Vagina (tissue), 2 donors: ENCODE measurements around the gene FCHO2. TPM values are rescaled to one million over a fixed set of nuclear protein-coding genes. Genes with fewer than 3 reads are reported as not detected.

Source experiments
- DNase-seq, 2 donors: peaks; one replicate each; pipeline ENCODE4 v3.0.0-alpha.2; 2017; ENCODE audit errors: extremely low spot score in 2 of 2
- H3K27ac ChIP-seq: fragments of 200-600 bp; sonication (generic); one replicate; pipeline ENCODE4 v1.5.1; 2019
- H3K27me3 ChIP-seq: fragments of 200-600 bp; sonication (generic); one replicate; pipeline ENCODE4 v1.5.1; 2019
- H3K36me3 ChIP-seq, 2 donors: fragments of 200-600 bp; sonication (generic); one replicate each; pipeline ENCODE4 v1.5.1; 2017 to 2019
- H3K4me1 ChIP-seq: fragments of 200-600 bp; sonication (generic); one replicate; pipeline ENCODE4 v1.5.1; 2019
- H3K4me3 ChIP-seq, 2 donors: fragments of 200-600 bp; sonication (generic); 1 replicate in 1 of 2; 2 replicates in 1 of 2; pipeline ENCODE4 v1.5.1; 2016 to 2019
- H3K9me3 ChIP-seq: fragments of 200-600 bp; sonication (generic); one replicate; pipeline ENCODE4 v1.5.1; 2019
- POLR2A ChIP-seq, 2 donors: fragments of 450-650 bp; IDR thresholded peaks; one replicate each; pipeline ENCODE4 v1.6.1; 2017; ENCODE audit warnings: antibody characterized with exemption in 2 of 2, mild to moderate bottlenecking in 2 of 2, moderate library complexity in 2 of 2
- POLR2AphosphoS5 ChIP-seq, 2 donors: sonication (generic); formaldehyde crosslinking; IDR thresholded peaks; one replicate each; pipeline ENCODE4 v1.9.0; 2017; ENCODE audit warnings: antibody characterized with exemption in 2 of 2, mild to moderate bottlenecking in 2 of 2, low read depth in 1 of 2; ENCODE audit not compliant: insufficient read depth in 1 of 2
- intact Hi-C: fragments of 100-400 bp; cut with DNase I; formaldehyde crosslinking; loops from one replicate; pipeline ENCODE4 v1.15.1; 2023
- total RNA-seq: library from RNA; depleted of rRNA; stranded (reverse); fragments of >200 nt; gene quantifications from one replicate; pipeline ENCODE4 v1.2.3, GENCODE V29; 2016
- TF ChIP-seq, protein P1 (sequence below), 3 experiments: fragments of 450-650 bp in 2 of 3; fragments of 200-600 bp in 1 of 3; sonication (generic) in 1 of 3; IDR thresholded peaks; one replicate each; pipeline ENCODE4 v1.5.1; 2017 to 2019; ENCODE audit warnings: antibody characterized with exemption in 3 of 3, mild to moderate bottlenecking in 2 of 3, moderate library complexity in 2 of 3

Gene FCHO2
- total RNA-seq, 1 donor from 2014 or later = 32.9 TPM

DNA sequence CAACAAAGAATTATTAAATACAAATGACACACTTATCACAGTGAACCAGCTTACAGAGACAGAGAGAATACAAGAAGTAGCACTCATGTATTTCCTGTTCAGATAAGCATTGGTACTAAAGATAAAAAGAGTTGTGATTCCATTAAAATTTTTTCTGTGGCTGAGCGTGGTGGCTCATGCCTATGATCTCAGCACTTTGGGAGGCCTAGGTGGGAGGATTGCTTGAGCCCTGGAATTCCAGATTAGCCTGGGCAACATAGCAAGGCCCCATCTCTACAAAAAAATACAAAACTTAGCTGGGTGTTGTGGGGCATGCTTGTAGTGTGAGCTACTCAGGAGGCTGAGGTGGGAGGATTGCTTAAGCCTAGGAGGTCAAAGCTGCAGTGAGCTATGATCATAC is 32.9 kb downstream of the FCHO2 start:
- intact Hi-C loops = no loop called here
- Histone ChIP-seq H3K9me3 (no peaks in the 10 kb centered on the region), H3K4me1 (no peaks in the 10 kb centered on the region), H3K36me3 (peaks cover 0 to 24% of the 10 kb centered on the region in 2 donors), H3K27ac (no peak overlapping the region), H3K27me3 (no peaks in the 10 kb centered on the region), H3K4me3 (no peak overlapping the region)
- no peak for DNase-seq
- no peak for TF ChIP-seq POLR2AphosphoS5 (IDR thresholded peaks at IDR 0.05; ENCODE audit: insufficient read depth in 1 of 2, low read depth in 1 of 2)
- TF ChIP-seq, protein P1, sequence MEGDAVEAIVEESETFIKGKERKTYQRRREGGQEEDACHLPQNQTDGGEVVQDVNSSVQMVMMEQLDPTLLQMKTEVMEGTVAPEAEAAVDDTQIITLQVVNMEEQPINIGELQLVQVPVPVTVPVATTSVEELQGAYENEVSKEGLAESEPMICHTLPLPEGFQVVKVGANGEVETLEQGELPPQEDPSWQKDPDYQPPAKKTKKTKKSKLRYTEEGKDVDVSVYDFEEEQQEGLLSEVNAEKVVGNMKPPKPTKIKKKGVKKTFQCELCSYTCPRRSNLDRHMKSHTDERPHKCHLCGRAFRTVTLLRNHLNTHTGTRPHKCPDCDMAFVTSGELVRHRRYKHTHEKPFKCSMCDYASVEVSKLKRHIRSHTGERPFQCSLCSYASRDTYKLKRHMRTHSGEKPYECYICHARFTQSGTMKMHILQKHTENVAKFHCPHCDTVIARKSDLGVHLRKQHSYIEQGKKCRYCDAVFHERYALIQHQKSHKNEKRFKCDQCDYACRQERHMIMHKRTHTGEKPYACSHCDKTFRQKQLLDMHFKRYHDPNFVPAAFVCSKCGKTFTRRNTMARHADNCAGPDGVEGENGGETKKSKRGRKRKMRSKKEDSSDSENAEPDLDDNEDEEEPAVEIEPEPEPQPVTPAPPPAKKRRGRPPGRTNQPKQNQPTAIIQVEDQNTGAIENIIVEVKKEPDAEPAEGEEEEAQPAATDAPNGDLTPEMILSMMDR (IDR thresholded peaks at IDR 0.05) = no peak
- no peak for TF ChIP-seq POLR2A (IDR thresholded peaks at IDR 0.05)

DNA sequence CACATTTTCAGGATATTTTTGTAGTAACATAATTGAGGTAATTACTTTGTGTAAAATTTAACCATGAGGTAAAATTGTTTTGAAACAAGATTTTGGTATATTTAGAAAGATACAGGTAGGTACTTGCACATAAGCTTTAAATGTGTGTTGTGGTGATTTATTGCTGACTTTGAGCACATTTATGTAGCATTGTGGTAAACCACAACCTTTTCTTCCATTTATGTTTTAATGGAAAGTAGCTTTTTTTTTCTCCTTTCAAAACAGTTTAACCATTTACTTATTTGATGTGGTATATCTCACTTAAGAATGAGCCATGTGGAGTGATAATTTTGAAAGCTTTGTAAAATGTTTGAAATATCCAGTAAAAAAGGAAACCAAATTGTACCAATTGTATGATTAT is 35.6 kb downstream of the FCHO2 start:
- H3K27ac ChIP-seq = no peak overlapping the region
- H3K9me3 ChIP-seq = no peaks in the 10 kb centered on the region
- H3K36me3 ChIP-seq = peaks cover 0 to 34% of the 10 kb centered on the region in 2 donors
- no peak for DNase-seq
- no peak for TF ChIP-seq POLR2A (IDR thresholded peaks at IDR 0.05)
- no peak for TF ChIP-seq POLR2AphosphoS5 (IDR thresholded peaks at IDR 0.05; ENCODE audit: insufficient read depth in 1 of 2, low read depth in 1 of 2)
- TF ChIP-seq, protein P1 (IDR thresholded peaks at IDR 0.05) = no peak
- intact Hi-C loops = no loop called here
- no peaks in the 10 kb centered on the region for H3K27me3 ChIP-seq
- H3K4me1 ChIP-seq = no peaks in the 10 kb centered on the region
- no peak overlapping the region for H3K4me3 ChIP-seq

DNA sequence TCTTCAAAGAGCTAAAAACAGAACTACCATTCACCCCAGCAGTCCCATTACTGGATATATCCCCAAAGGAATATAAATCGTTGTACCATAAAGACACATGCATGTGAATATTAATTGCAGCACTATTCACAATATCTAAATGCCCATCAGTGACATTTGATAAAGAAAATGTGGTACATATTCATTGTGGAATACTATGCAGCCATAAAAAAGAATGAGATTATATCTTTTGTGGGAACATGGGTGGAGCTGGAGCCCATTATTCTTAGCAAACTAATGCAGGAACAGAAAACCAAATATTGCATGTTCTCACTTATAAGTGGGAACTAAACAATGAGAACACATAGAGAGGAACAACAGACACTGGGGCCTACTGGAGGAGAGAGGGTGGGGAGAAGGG is 38.7 kb downstream of the FCHO2 start:
- intact Hi-C loops = no loop called here
- no peak overlapping the region for H3K4me3 ChIP-seq
- H3K4me1 ChIP-seq = no peaks in the 10 kb centered on the region
- H3K27ac ChIP-seq = no peak overlapping the region
- TF ChIP-seq, protein P1 (IDR thresholded peaks at IDR 0.05) = no peak
- no peak for TF ChIP-seq POLR2A (IDR thresholded peaks at IDR 0.05)
- no peak for TF ChIP-seq POLR2AphosphoS5 (IDR thresholded peaks at IDR 0.05; ENCODE audit: insufficient read depth in 1 of 2, low read depth in 1 of 2)
- H3K27me3 ChIP-seq = no peaks in the 10 kb centered on the region
- peaks cover 0 to 44% of the 10 kb centered on the region in 2 donors for H3K36me3 ChIP-seq
- H3K9me3 ChIP-seq = no peaks in the 10 kb centered on the region
- DNase-seq = no peak

DNA sequence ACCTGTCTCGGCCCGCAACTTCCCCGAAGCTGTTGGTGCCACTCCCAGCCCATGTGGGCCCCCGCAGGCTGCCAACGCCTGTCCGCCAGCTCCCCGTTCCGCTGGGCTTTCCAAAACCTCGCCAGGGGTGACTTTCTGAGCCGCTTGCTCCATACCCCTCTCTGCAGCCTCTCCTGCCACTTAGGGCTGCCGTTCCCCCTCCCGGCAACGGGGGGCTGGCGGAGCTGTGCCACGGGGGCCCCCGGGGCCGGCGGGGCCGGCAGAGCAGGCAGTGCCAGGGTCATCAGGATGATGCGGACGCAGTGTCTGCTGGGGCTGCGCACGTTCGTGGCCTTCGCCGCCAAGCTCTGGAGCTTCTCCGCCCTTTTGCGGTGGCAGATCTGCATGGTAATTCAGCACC is 40.8 kb downstream of the FCHO2 start:
- no peaks in the 10 kb centered on the region for H3K4me1 ChIP-seq

DNA sequence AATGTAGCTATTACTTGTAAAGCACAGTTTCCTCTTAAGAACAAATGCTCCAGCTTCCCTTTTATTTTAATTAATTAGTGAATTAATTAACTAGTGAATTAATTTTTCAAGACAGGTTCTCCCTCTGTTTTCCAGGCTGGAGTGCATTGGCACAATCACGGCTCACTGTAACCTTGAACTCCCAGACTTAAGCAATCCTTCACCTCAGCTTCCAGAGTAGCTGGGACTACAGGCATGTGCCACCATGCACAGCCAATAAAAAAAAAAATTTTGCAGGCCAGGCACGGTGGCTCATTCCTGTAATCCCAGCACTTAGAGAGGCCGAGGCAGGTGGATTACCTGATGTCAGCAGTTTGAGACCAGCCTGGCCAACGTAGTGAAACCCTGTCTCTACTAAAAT is 44.1 kb downstream of the FCHO2 start:
- no peaks in the 10 kb centered on the region for H3K27me3 ChIP-seq
- H3K27ac ChIP-seq = no peak overlapping the region
- TF ChIP-seq, protein P1 (IDR thresholded peaks at IDR 0.05) = no peak
- no peak for TF ChIP-seq POLR2AphosphoS5 (IDR thresholded peaks at IDR 0.05; ENCODE audit: insufficient read depth in 1 of 2, low read depth in 1 of 2)
- no peak for TF ChIP-seq POLR2A (IDR thresholded peaks at IDR 0.05)
- no peak overlapping the region for H3K4me3 ChIP-seq
- intact Hi-C loops = no loop called here
- DNase-seq = no peak
- H3K36me3 ChIP-seq = peaks cover 0 to 15% of the 10 kb centered on the region in 2 donors
- no peaks in the 10 kb centered on the region for H3K4me1 ChIP-seq
- no peaks in the 10 kb centered on the region for H3K9me3 ChIP-seq

More for the DNA sequence above, 40.8 kb downstream of the FCHO2 start:
- Histone ChIP-seq H3K27me3 (no peaks in the 10 kb centered on the region), H3K9me3 (no peaks in the 10 kb centered on the region), H3K36me3 (peaks cover 0 to 32% of the 10 kb centered on the region in 2 donors), H3K27ac (no peak overlapping the region), H3K4me3 (no peak overlapping the region)
- intact Hi-C loops = no loop called here
- DNase-seq = no peak
- TF ChIP-seq, protein P1 (IDR thresholded peaks at IDR 0.05) = no peak
- no peak for TF ChIP-seq POLR2AphosphoS5 (IDR thresholded peaks at IDR 0.05; ENCODE audit: insufficient read depth in 1 of 2, low read depth in 1 of 2)
- TF ChIP-seq POLR2A (IDR thresholded peaks at IDR 0.05) = no peak
